GM18498 (cell line): ENCODE measurements around the gene CEP170.
A peak's percentile ranks its signal among the peaks of the same experiment; 100 is the strongest.
"Not testable (repeated sequence)": the region's sequence is repeated elsewhere in the genome, so short reads cannot be mapped to it uniquely, and the experiment has no call there.

Source experiments
- ATAC-seq: cut with Tn5 transposase; IDR thresholded peaks from one replicate; pipeline ENCODE4 v1.9.1; 2021; ENCODE audit warnings: mild to moderate bottlenecking, moderate library complexity; ENCODE audit not compliant: unreplicated experiment

The CEP170 gene

DNA sequence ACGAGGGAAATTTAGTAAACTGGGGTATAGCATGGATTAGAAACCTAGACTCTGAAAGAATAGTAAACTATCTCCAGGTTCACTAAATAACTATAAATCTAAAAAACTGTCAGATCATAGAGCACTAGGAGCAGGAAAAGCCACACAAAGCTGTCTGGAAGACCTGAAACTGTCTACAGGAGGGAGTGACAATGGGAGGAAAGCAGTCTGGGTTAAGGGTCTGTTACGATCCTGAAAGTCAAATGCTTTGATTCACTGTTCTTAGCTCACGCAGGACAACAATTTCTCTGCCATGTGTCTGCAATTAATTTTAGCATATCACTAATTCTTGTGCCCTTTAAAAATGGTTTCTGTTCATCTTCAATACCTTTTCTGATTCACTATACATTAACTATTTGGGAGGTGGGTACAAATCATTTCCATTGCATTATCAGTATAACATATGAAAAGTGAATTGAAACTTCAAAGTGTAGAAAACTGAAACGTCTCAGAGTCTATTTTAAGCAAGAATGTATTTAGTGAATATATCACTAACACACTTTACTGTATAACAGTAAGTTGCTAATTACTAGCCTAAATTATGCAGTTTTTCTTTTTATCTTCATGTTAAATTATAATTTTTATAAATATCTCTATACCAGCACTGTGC, 18.4 kb downstream of the CEP170 start:
- ATAC-seq = peak; percentile 73

- ATAC-seq = no peak
Observed at GRCh38 chr1:243234978-243235647, 20.0 kb downstream of the CEP170 start.

DNA sequence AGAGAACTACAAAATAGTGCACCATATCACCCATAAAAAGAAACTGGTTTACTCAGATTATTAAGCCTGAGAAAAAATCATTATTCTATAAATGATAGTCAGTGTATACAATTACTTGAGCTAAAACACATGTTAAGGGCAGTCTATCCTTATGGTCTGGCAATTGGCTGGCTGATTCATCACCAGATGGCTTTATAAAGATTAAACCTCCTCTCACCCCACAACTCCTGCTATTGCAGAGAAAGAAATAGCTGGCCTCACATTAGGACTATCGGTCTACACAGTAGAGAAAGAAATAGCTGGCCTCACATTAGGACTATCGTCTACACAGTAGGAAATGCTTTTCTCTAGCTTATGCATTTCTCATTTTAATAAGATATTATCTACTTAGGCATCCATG, 21.2 kb downstream of the CEP170 start:
- ATAC-seq = no peak

DNA sequence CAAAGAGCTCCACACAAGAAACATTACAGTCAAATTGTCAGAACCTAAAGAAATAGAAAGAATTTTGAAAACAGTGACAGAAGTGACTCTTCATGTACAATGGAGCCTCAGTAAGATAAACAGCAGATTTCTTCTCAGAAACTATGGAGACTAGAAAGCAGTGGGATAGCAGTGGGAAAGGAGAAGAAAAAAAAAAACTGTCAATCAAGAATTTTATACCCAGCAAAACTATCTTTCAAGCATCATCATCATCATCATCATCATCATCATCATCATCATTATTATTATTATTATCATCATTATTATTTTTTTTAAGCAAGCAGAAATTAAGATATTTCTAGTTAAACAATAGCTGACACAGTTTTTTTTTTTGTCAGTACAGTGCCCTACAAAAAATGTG, 24.2 kb downstream of the CEP170 start:
- ATAC-seq = no peak

GRCh38 chr1:243229526-243229925, 25.6 kb downstream of the CEP170 start:
- ATAC-seq = no peak

- ATAC-seq = no peak
Observed at GRCh38 chr1:243227622-243228021, 27.5 kb downstream of the CEP170 start.

- no peak for ATAC-seq
Observed at GRCh38 chr1:243218059-243218458, 37.0 kb downstream of the CEP170 start.

GRCh38 chr1:243217349-243217748, 37.7 kb downstream of the CEP170 start:
- ATAC-seq = no peak

DNA sequence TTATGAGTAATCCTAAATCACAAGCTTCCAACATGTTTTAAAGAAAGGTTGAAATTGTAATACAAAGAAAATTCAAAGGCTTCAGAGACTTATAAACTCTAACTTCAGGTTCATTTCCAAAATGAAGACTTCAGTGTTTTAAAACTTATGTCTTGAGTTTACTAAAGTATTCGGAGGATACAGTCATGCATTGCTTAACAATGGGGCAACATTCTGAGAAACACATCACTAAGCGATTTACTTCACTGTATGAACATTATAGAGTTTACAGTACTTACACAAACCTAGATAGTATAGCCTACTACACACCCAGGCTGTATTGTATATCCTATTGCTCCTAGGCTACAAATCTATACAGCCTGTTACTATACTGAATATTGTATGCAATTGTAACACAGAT, 38.3 kb downstream of the CEP170 start:
- ATAC-seq = no peak

DNA sequence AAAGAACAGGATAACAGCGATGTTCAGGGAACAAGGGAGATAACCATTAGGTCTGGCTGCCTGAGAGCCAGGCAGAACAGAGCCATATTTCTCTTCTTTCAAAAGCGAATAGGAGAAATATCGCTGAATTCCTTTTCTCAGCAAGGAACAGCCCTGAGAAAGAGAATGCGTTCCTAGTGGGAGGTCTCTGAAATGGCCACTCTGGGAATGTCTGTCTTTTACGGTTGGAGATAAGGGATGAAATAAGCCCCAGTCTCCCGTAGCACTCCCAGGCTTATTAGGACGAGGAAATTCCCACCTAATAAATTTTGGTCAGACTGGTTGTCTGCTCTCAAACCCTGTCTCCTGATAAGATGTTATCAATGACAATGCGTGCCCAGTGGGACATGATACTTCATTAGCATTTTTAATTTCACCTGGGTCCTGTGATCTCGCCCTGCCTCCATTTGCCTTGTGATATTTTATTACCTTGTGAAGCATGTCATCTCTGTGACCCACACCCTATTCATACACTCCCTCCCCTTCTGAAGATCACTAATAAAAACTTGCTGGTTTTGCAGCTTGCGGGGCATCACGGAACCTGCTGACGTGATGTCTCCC, 39.7 kb downstream of the CEP170 start:
- not testable (repeated sequence) for ATAC-seq

DNA sequence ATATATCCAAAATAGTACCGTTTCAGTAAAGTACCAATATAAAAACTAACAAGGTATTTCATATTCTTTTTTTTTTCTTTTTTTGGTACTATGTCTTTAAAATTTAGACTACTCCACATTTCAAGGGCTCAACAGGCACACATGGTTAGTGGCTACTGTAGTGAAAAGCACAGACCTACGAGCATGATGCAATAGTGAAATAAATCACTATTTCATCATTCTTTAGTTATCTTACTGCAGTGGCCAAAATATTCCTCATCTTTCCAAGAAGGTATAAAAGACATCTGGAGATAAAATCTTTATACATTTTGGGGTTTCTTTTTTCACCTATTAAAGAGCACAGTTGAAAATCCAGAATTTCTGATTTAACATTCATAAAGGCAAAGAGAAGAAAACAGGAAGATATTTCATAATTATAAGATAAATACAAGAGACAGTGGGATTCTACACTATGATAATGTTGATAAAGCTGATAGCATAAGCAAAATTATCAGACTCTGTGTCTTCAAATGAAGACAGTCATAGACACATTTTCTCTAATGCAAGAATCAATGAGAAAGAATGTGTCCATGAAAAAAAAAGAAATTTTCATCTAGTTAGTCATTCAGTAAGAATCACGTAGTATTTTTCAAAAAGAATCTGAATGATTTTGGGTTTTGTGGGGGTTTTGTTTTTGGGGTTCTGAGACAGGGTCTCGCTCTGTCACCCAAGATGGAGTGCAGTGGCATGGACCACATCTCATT, 41.9 kb downstream of the CEP170 start:
- no peak for ATAC-seq

- not testable (repeated sequence) for ATAC-seq
Observed at GRCh38 chr1:243211984-243212383, 43.1 kb downstream of the CEP170 start.

- not testable (repeated sequence) for ATAC-seq
Observed at GRCh38 chr1:243205026-243205501, 50.0 kb downstream of the CEP170 start.

- ATAC-seq = not testable (repeated sequence)
Observed at GRCh38 chr1:243204336-243204735, 50.7 kb downstream of the CEP170 start.

GRCh38 chr1:243203196-243203595, 51.9 kb downstream of the CEP170 start:
- ATAC-seq = not testable (repeated sequence)

GRCh38 chr1:243201316-243201715, 53.8 kb downstream of the CEP170 start:
- not testable (repeated sequence) for ATAC-seq

- ATAC-seq = not testable (repeated sequence)
Observed at GRCh38 chr1:243197524-243197923, 57.6 kb downstream of the CEP170 start.

- ATAC-seq = not testable (repeated sequence)
Observed at GRCh38 chr1:243193330-243193729, 61.8 kb downstream of the CEP170 start.

- ATAC-seq = not testable (repeated sequence)
Observed at GRCh38 chr1:243186201-243186995, 68.7 kb downstream of the CEP170 start.

GRCh38 chr1:243184787-243185186, 70.3 kb downstream of the CEP170 start:
- not testable (repeated sequence) for ATAC-seq
